ENCODE measurements around the gene CCDC185.
A peak's percentile ranks its signal among the peaks of the same experiment; 100 is the strongest.

Gene CCDC185

GRCh38 chr1:223437151-223437550 lies 43.9 kb downstream of the CCDC185 start:
- no peak for DNase-seq (ENCODE audit: low spot score)

GRCh38 chr1:223443397-223443796 lies 50.2 kb downstream of the CCDC185 start:
- no peak for DNase-seq (ENCODE audit: low spot score)

GRCh38 chr1:223444411-223444810 lies 51.2 kb downstream of the CCDC185 start:
- peak; percentile 55 for DNase-seq (ENCODE audit: low spot score)
